HepG2 (cell line): ENCODE data around the gene COMMD2. TPM values are rescaled to one million over a fixed set of nuclear protein-coding genes. Genes with fewer than 3 reads are reported as not detected.
A peak's percentile ranks its signal among the peaks of the same experiment; 100 is the strongest.

Experiments
- ATF1 ChIP-seq: IDR thresholded peaks from 2 replicates; pipeline ENCODE4 v1.6.1; 2016; ENCODE audit warnings: mild to moderate bottlenecking, control low read depth
- ELF1 ChIP-seq: sonication (generic); formaldehyde crosslinking; IDR thresholded peaks from 2 replicates; pipeline ENCODE4 v1.4.0; 2020; ENCODE audit warnings: missing genetic modification reagents
- EZH2 ChIP-seq: conservative IDR thresholded peaks from 2 replicates; pipeline ENCODE4 v1.6.1; 2012; ENCODE audit warnings: mild to moderate bottlenecking, low read depth, low read length, moderate library complexity
- FOXA1 ChIP-seq, 2 experiments: fragments of 450-650 bp in 1 of 2; sonication (generic) in 1 of 2; formaldehyde crosslinking in 1 of 2; IDR thresholded peaks; 2 replicates each; pipeline versions ENCODE4 v1.4.0 to v1.6.1; 2016 to 2020; ENCODE audit warnings: missing genetic modification reagents in 1 of 2
- GATAD1 ChIP-seq: IDR thresholded peaks from 2 replicates; pipeline ENCODE4 v1.6.1; 2016; ENCODE audit warnings: missing genetic modification reagents, missing compliant biosample characterization
- GATAD2A ChIP-seq: IDR thresholded peaks from 2 replicates; pipeline ENCODE4 v1.6.1; 2016
- IKZF4 ChIP-seq: sonication (generic); formaldehyde crosslinking; IDR thresholded peaks from 2 replicates; pipeline ENCODE4 v1.5.1; 2020; ENCODE audit warnings: borderline replicate concordance, mild to moderate bottlenecking, low read depth, missing genetic modification reagents; ENCODE audit errors: not compliant biosample characterization
- KAT2B ChIP-seq: fragments of 150-350 bp; IDR thresholded peaks from 2 replicates; pipeline ENCODE4 v1.6.1; 2014; ENCODE audit warnings: low read depth, low read length, borderline replicate concordance
- RARG ChIP-seq: sonication (generic); formaldehyde crosslinking; IDR thresholded peaks from 2 replicates; pipeline ENCODE4 v1.4.0; 2020; ENCODE audit warnings: low read depth, mild to moderate bottlenecking, missing genetic modification reagents
- SIN3A ChIP-seq: IDR thresholded peaks from 2 replicates; pipeline ENCODE4 v1.6.1; 2011; ENCODE audit warnings: low read depth, mild to moderate bottlenecking, control low read depth, low read length, borderline replicate concordance
- TARDBP ChIP-seq: sonication (generic); formaldehyde crosslinking; IDR thresholded peaks from 2 replicates; pipeline ENCODE4 v1.8.0; 2022; ENCODE audit warnings: mild to moderate bottlenecking, missing genetic modification reagents
- ZBTB33 ChIP-seq: sonication (generic); formaldehyde crosslinking; IDR thresholded peaks from 2 replicates; pipeline ENCODE4 v1.4.0; 2020; ENCODE audit warnings: missing genetic modification reagents
- ZBTB7A ChIP-seq: sonication (generic); formaldehyde crosslinking; IDR thresholded peaks from 2 replicates; pipeline ENCODE4 v1.8.0; 2022; ENCODE audit warnings: mild to moderate bottlenecking, missing genetic modification reagents
- ZMYM4 ChIP-seq: sonication (generic); formaldehyde crosslinking; IDR thresholded peaks from 2 replicates; pipeline ENCODE4 v1.8.1; 2023; ENCODE audit warnings: mild to moderate bottlenecking, missing genetic modification reagents
- ZNF101 ChIP-seq: sonication (generic); formaldehyde crosslinking; IDR thresholded peaks from 2 replicates; pipeline ENCODE4 v1.4.0; 2020; ENCODE audit warnings: mild to moderate bottlenecking, low read depth, missing genetic modification reagents, borderline replicate concordance
- ZNF234 ChIP-seq: sonication (generic); formaldehyde crosslinking; conservative IDR thresholded peaks from 2 replicates; pipeline ENCODE4 v1.5.1; 2020; ENCODE audit warnings: mild to moderate bottlenecking, missing genetic modification reagents
- ZNF24 ChIP-seq: fragments of 450-650 bp; IDR thresholded peaks from 2 replicates; pipeline ENCODE4 v1.6.1; 2017; ENCODE audit warnings: antibody characterized with exemption, mild to moderate bottlenecking
- ZNF260 ChIP-seq: sonication (generic); formaldehyde crosslinking; IDR thresholded peaks from 2 replicates; pipeline ENCODE4 v1.4.0; 2020; ENCODE audit warnings: missing genetic modification reagents, low read depth, mild to moderate bottlenecking, borderline replicate concordance
- ZNF687 ChIP-seq: sonication (generic); formaldehyde crosslinking; IDR thresholded peaks from 2 replicates; pipeline ENCODE4 v1.5.1; 2020; ENCODE audit warnings: mild to moderate bottlenecking, missing genetic modification reagents, moderate library complexity
- ZNF691 ChIP-seq: sonication (generic); formaldehyde crosslinking; IDR thresholded peaks from 2 replicates; pipeline ENCODE4 v1.4.0; 2020; ENCODE audit warnings: missing genetic modification reagents, low read depth, mild to moderate bottlenecking, borderline replicate concordance
- ZNF766 ChIP-seq: sonication (generic); formaldehyde crosslinking; IDR thresholded peaks from 2 replicates; pipeline ENCODE4 v1.5.0; 2020; ENCODE audit warnings: missing genetic modification reagents, borderline replicate concordance
- ZSCAN12 ChIP-seq: sonication (generic); formaldehyde crosslinking; IDR thresholded peaks from 2 replicates; pipeline ENCODE4 v1.9.0; 2021; ENCODE audit warnings: mild to moderate bottlenecking, missing genetic modification reagents
- ZZZ3 ChIP-seq: sonication (generic); formaldehyde crosslinking; IDR thresholded peaks from 2 replicates; pipeline ENCODE4 v1.4.0; 2020; ENCODE audit warnings: missing genetic modification reagents, mild to moderate bottlenecking, borderline replicate concordance
- polyA plus RNA-seq, 8 experiments: library from polyadenylated mRNA; depleted of rRNA in 3 of 8; stranded (reverse) in 7 of 8; unstranded in 1 of 8; fragments of >200 nt; fragmentation: Illumina TruSeq in 4 of 8; extraction: Trizol in 4 of 8; gene quantifications; 2 replicates each; pipeline versions ENCODE4 v1.2.1 to v1.2.3, GENCODE V29; 2011 to 2016; ENCODE audit warnings: low read depth in 4 of 8, missing spikeins in 1 of 8, mixed read lengths in 1 of 8; ENCODE audit not compliant: insufficient read depth in 1 of 8
- total RNA-seq, 5 experiments: library from RNA; depleted of rRNA; stranded (reverse); fragments of >200 nt; fragmentation: Illumina TruSeq; extraction: Trizol; gene quantifications; 2 replicates each; pipeline ENCODE4 v1.2.3, GENCODE V29; 2016; ENCODE audit warnings: low read depth in 1 of 5

Gene COMMD2
- total and polyA plus RNA-seq, 2 of the 13 experiments (the other 11 are each of a cell fraction or from before 2014, with no cell fraction given), result 33.0 to 57.6 TPM

DNA sequence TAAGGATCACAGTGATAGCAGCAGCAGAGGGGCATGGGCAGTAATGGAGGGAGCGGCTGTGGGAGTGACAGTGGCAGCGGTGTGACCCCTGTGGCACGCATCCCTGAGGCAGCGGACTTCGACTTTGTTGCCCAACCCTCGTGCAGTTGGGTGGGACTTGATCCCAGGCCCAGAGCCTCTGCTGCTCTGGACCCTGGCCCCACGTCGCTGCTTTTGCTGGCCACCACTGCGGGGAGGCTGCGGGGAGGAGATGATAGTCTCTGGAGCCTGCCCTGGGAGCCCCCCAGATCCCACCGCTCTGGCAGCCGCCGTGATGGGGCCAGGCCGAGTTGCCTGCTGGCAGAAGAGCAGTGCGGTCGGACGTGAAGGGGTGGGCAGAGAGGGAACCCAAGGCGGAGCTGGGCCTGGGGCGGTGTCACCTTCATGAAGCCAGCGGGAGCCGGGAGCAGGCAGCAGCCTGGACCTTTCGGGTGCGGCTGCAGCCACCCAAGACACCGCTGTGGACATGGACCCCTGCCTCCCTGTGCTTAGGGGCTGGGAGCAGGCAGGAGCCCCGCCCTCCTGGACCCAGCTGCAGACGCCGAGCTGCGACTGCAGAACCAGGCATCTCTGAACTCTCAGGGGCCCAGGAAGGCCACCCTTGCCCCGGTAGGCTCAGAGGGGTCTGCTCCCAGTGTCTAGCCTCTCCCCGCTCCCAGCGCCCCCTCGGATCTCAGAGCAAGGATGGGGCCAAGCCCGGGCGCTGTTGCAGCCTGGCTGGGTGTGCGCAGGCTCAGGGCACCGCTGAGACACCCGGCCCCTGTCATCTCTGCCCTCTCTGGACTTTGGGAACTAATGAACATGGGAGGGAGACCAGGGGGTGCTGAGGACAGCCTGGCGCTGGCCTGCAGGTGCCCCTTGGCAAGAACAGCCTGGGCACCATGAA lies 38.3 kb downstream of the COMMD2 start (continued):
- TF ChIP-seq GATAD1 (no peak), SIN3A (no peak), ELF1 (CRISPR knock-in tag) (no peak), IKZF4 (CRISPR knock-in tag) (no peak), ZNF691 (CRISPR knock-in tag) (peak; percentile 83; the same call in 1 of the 2 replicates), ZZZ3 (CRISPR knock-in tag) (peak; percentile 75; the same call in 1 of the 2 replicates), ZBTB7A (CRISPR knock-in tag) (peak; percentile 85), GATAD2A (CRISPR knock-in tag) (peak; percentile 56; the same call in 1 of the 2 replicates), FOXA1 (IDR thresholded peaks at IDR 0.05) (no peak), FOXA1 (CRISPR knock-in tag; IDR thresholded peaks at IDR 0.05) (no peak), ZNF260 (CRISPR knock-in tag) (no peak), ZNF24 (no peak), ATF1 (CRISPR knock-in tag) (no peak), KAT2B (no peak), ZNF101 (CRISPR knock-in tag) (no peak), ZNF234 (CRISPR knock-in tag) (no peak), ZBTB33 (no peak), ZMYM4 (CRISPR knock-in tag) (peak; percentile 79), RARG (CRISPR knock-in tag) (no peak), TARDBP (0 out of 2 replicates have a peak, but pooled peaks have one; percentile 29), EZH2 (no peak), ZSCAN12 (CRISPR knock-in tag) (no peak), ZNF687 (CRISPR knock-in tag) (peak; percentile 98), ZNF766 (CRISPR knock-in tag) (no peak)
